Ovary (tissue), 3 donors: ENCODE measurements around the gene CNOT6.

Source experiments
- POLR2A ChIP-seq: fragments of 450-650 bp; IDR thresholded peaks from one replicate; pipeline ENCODE4 v1.6.1; 2017; ENCODE audit warnings: antibody characterized with exemption, mild to moderate bottlenecking, moderate library complexity
- TF ChIP-seq, protein P1 (sequence below), 3 donors: fragments of 450-650 bp in 2 of 3; fragments of 200-600 bp in 1 of 3; IDR thresholded peaks; one replicate each; pipeline versions ENCODE4 v1.5.1 to v1.8.0; 2016 to 2022; ENCODE audit warnings: antibody characterized with exemption in 3 of 3, mild to moderate bottlenecking in 1 of 3
- donor health status: DM: no; HTN: no; CAD: no.

DNA sequence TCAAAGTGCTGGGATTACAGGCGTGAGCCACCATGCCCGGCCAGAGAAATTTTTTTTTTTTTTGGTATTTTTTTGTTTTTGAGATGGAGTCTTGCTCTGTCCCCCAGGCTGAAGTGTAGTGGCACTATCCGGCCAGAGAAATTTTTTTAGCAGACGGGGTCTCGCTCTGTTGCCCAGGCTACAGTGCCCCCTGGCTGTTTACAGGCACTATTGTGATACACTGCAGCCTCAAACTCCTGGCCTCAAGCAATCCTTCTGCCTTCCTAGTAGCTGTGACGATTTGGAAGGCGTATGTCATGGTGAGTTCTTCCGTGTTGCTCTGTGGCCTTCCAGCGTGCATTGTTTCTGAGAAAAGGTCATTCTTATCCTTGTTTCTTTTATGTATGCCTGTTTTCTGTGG, 47.5 kb downstream of the CNOT6 start:
- TF ChIP-seq, protein P1, sequence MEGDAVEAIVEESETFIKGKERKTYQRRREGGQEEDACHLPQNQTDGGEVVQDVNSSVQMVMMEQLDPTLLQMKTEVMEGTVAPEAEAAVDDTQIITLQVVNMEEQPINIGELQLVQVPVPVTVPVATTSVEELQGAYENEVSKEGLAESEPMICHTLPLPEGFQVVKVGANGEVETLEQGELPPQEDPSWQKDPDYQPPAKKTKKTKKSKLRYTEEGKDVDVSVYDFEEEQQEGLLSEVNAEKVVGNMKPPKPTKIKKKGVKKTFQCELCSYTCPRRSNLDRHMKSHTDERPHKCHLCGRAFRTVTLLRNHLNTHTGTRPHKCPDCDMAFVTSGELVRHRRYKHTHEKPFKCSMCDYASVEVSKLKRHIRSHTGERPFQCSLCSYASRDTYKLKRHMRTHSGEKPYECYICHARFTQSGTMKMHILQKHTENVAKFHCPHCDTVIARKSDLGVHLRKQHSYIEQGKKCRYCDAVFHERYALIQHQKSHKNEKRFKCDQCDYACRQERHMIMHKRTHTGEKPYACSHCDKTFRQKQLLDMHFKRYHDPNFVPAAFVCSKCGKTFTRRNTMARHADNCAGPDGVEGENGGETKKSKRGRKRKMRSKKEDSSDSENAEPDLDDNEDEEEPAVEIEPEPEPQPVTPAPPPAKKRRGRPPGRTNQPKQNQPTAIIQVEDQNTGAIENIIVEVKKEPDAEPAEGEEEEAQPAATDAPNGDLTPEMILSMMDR (IDR thresholded peaks at IDR 0.05) = no peak
- TF ChIP-seq POLR2A = no peak
